Ascending aorta (tissue), 2 donors: Measurements from ENCODE around the gene VWC2L. TPM values are rescaled to one million over a fixed set of nuclear protein-coding genes. Genes with fewer than 3 reads are reported as not detected.

Experiments used
- DNase-seq, 2 donors: peaks; one replicate each; pipeline ENCODE4 v3.0.0-alpha.2; 2019; ENCODE audit warnings: low spot score in 2 of 2
- H3K27ac ChIP-seq, 2 donors: fragments of 200-600 bp; sonication (generic); one replicate each; pipeline ENCODE4 v1.5.1; 2016 to 2017; ENCODE audit warnings: mild to moderate bottlenecking in 1 of 2
- H3K27me3 ChIP-seq: fragments of 200-600 bp; sonication (generic); one replicate; pipeline ENCODE4 v1.5.1; 2017
- H3K36me3 ChIP-seq, 2 donors: fragments of 200-600 bp; sonication (generic); one replicate each; pipeline ENCODE4 v1.5.1; 2016
- H3K4me1 ChIP-seq, 2 donors: fragments of 200-600 bp; sonication (generic); one replicate each; pipeline ENCODE4 v1.5.1; 2016 to 2017; ENCODE audit warnings: mild to moderate bottlenecking in 1 of 2
- H3K4me3 ChIP-seq, 2 donors: fragments of 200-600 bp; sonication (generic); one replicate each; pipeline ENCODE4 v1.5.1; 2016 to 2017; ENCODE audit warnings: mild to moderate bottlenecking in 1 of 2
- H3K9me3 ChIP-seq, 2 donors: fragments of 200-600 bp; sonication (generic); one replicate each; pipeline ENCODE4 v1.5.1; 2016
- CTCF ChIP-seq, 3 experiments: fragments of 200-600 bp in 2 of 3; fragments of 450-650 bp in 1 of 3; sonication (generic) in 2 of 3; IDR thresholded peaks; one replicate each; pipeline ENCODE4 v1.5.1; 2016 to 2019; ENCODE audit warnings: antibody characterized with exemption in 3 of 3, mild to moderate bottlenecking in 1 of 3, moderate library complexity in 1 of 3
- intact Hi-C: fragments of 100-400 bp; cut with DNase I; formaldehyde crosslinking; loops from one replicate; pipeline ENCODE4 v1.15.1; 2023
- total RNA-seq: library from RNA; depleted of rRNA; stranded (reverse); fragments of >200 nt; gene quantifications from one replicate; pipeline ENCODE4 v1.1.0, GENCODE V29; 2016

The VWC2L gene
- total RNA-seq, 1 donor from 2014 or later: not detected

GRCh38 chr2:214549946-214550345 lies 139.1 kb downstream of the VWC2L start:
- Histone ChIP-seq H3K9me3 (no peaks in the 10 kb centered on the region), H3K4me1 (no peaks in the 10 kb centered on the region), H3K27ac (no peak overlapping the region), H3K4me3 (no peak overlapping the region), H3K36me3 (no peaks in the 10 kb centered on the region), H3K27me3 (no peaks in the 10 kb centered on the region)
- DNase-seq: no peak
- intact Hi-C loops: no loop called here
- no peak for TF ChIP-seq CTCF (IDR thresholded peaks at IDR 0.05)

DNA sequence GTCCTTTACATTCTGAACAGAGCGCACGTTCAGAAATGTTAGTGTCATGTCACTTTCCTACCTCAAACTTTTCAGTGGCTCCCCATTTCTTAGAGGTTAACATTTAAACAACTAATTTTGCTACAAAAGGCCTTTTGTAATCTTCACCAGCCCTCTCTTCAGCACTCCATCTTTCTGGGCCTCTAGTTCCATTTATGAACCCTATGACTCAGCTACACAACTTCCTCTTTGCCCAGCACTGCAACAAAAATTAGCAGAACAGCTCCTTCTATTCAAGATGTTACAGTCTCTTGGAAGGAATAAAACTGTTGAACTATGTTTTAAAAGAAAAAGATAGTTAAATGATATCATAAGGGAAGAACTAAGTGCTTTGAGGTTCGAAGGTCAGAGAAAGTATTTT lies 139.9 kb downstream of the VWC2L start:
- H3K4me3 ChIP-seq: no peak overlapping the region
- no peaks in the 10 kb centered on the region for H3K36me3 ChIP-seq
- no peaks in the 10 kb centered on the region for H3K27me3 ChIP-seq
- intact Hi-C loops: no loop called here
- no peaks in the 10 kb centered on the region for H3K4me1 ChIP-seq
- no peaks in the 10 kb centered on the region for H3K9me3 ChIP-seq
- no peak for TF ChIP-seq CTCF (IDR thresholded peaks at IDR 0.05)
- DNase-seq: no peak
- H3K27ac ChIP-seq: no peak overlapping the region

- intact Hi-C loops: no loop called here
- no peaks in the 10 kb centered on the region for H3K4me1 ChIP-seq
- no peaks in the 10 kb centered on the region for H3K9me3 ChIP-seq
- H3K27ac ChIP-seq: no peak overlapping the region
- no peaks in the 10 kb centered on the region for H3K36me3 ChIP-seq
- DNase-seq: no peak
- H3K27me3 ChIP-seq: no peaks in the 10 kb centered on the region
- no peak overlapping the region for H3K4me3 ChIP-seq
- no peak for TF ChIP-seq CTCF (IDR thresholded peaks at IDR 0.05)
These were observed 147.0 kb downstream of the VWC2L start for GRCh38 chr2:214557884-214558283.

GRCh38 chr2:214558341-214558740 lies 147.5 kb downstream of the VWC2L start:
- H3K9me3 ChIP-seq: no peaks in the 10 kb centered on the region
- H3K4me1 ChIP-seq: no peaks in the 10 kb centered on the region
- no peaks in the 10 kb centered on the region for H3K27me3 ChIP-seq
- H3K4me3 ChIP-seq: no peak overlapping the region
- TF ChIP-seq CTCF (IDR thresholded peaks at IDR 0.05): no peak
- H3K27ac ChIP-seq: no peak overlapping the region
- intact Hi-C loops: no loop called here
- no peak for DNase-seq
- no peaks in the 10 kb centered on the region for H3K36me3 ChIP-seq

DNA sequence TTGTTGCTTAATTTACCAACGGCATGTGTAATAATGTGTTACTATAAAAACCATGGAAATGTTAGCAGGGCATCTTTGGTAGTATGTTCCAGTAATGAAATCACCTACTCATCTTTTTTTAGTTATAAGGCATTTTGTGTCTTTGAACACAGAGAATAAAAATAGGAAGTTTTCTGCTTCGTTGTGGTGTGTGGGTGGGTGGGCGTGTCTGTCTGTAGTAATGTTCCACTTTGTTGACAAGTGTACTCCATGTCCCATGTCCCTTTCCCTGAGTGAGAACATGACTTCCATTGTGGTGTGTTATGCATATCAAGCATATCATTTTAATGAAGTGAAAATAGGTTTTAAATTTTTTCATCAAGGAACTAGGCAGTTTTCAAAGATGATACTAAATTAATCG lies 149.3 kb downstream of the VWC2L start:
- Histone ChIP-seq H3K36me3 (no peaks in the 10 kb centered on the region), H3K27ac (no peak overlapping the region), H3K9me3 (no peaks in the 10 kb centered on the region), H3K27me3 (no peaks in the 10 kb centered on the region), H3K4me1 (no peaks in the 10 kb centered on the region), H3K4me3 (no peak overlapping the region)
- DNase-seq: no peak
- intact Hi-C loops: no loop called here
- no peak for TF ChIP-seq CTCF (IDR thresholded peaks at IDR 0.05)

GRCh38 chr2:214560618-214561190 lies 149.8 kb downstream of the VWC2L start:
- intact Hi-C loops: no loop called here
- TF ChIP-seq CTCF (IDR thresholded peaks at IDR 0.05): no peak
- no peaks in the 10 kb centered on the region for H3K9me3 ChIP-seq
- no peaks in the 10 kb centered on the region for H3K4me1 ChIP-seq
- H3K36me3 ChIP-seq: no peaks in the 10 kb centered on the region
- no peak overlapping the region for H3K27ac ChIP-seq
- DNase-seq: no peak
- no peaks in the 10 kb centered on the region for H3K27me3 ChIP-seq
- H3K4me3 ChIP-seq: no peak overlapping the region
